HL-60 (cell line): ENCODE data around the gene ESCO1.

Source experiments
- DNase-seq, 2 experiments: peaks; one replicate each; pipeline ENCODE4 v3.0.0-alpha.2; 2010 to 2020; ENCODE audit warnings: low read depth in 1 of 2, low spot score in 1 of 2
- H3K27ac ChIP-seq: fragments of 250-450 bp; sonication (Bioruptor Pico); replicated peaks from 2 replicates; pipeline ENCODE4 v1.5.1; 2020; ENCODE audit warnings: mild to moderate bottlenecking, moderate library complexity
- H3K27me3 ChIP-seq: fragments of 250-450 bp; sonication (Bioruptor Pico); 2 replicates; pipeline ENCODE4 v1.5.1; 2021; ENCODE audit warnings: mild to moderate bottlenecking, moderate library complexity; ENCODE audit not compliant: insufficient read depth, poor library complexity, severe bottlenecking
- H3K4me3 ChIP-seq: replicated peaks from 2 replicates; pipeline ENCODE4 v1.5.1; 2011; ENCODE audit warnings: mild to moderate bottlenecking, control low read depth, low read length; ENCODE audit not compliant: insufficient read depth
- CTCF ChIP-seq: IDR thresholded peaks from one replicate; pipeline ENCODE4 v1.5.1; 2011; ENCODE audit warnings: low read length, control low read depth, inconsistent platforms; ENCODE audit not compliant: insufficient read depth
- GABPA ChIP-seq: IDR thresholded peaks from 2 replicates; pipeline ENCODE4 v1.6.1; 2012; ENCODE audit warnings: low read depth
- POLR2AphosphoS5 ChIP-seq: IDR thresholded peaks from 2 replicates; pipeline ENCODE4 v1.6.1; 2012; ENCODE audit warnings: low read depth
- SPI1 ChIP-seq: IDR thresholded peaks from 2 replicates; pipeline ENCODE4 v1.6.1; 2012; ENCODE audit warnings: low read depth, mild to moderate bottlenecking, borderline replicate concordance
- TF ChIP-seq, protein P1 (sequence below): IDR thresholded peaks from 2 replicates; pipeline ENCODE4 v1.6.1; 2012; ENCODE audit warnings: low read depth; ENCODE audit not compliant: insufficient replicate concordance

Gene ESCO1

DNA sequence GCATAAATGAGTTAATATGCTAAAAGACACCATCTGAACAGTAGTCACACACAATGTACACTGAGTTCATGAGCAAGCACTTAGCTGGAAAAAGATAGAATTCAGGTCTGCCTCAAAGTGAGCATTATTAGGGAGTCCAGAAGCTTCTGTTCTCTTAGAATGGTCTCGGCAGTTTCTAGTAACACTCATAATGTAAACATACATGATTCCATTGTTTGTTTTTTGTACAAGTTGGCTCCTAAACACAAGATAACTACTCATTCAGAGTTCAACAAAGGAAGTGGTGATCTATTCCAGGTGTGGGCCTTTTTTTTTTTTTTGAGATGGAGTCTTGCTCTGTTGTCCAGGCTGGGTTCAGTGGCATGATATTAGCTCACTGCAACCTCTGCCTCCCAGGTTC lies 66.2 kb downstream of the ESCO1 start:
- no peak for DNase-seq

DNA sequence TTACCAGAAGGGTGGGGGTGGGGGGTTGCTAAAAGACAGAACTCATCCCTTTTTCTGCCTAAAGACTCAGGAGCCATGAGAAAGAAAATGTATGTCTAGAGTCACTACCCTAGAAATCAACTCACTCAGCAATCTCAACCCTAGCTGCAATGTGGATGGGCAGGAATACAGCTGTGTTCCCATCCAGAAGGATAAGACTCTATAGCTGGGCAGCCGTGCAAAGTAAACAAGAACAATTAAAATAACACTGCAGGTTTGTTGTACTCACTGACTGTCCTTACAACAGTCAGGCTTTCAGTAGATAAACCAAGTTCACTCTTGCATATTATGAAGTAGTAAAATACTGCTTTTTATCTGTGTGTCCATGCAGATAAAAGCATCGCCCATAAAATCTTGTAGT lies 74.0 kb downstream of the ESCO1 start:
- H3K4me3 ChIP-seq = no peak overlapping the region
- no peak overlapping the region for H3K27ac ChIP-seq
- DNase-seq = no peak
- TF ChIP-seq SPI1 (no peak), POLR2AphosphoS5 (no peak), CTCF (no peak), GABPA (no peak)
- TF ChIP-seq, protein P1, sequence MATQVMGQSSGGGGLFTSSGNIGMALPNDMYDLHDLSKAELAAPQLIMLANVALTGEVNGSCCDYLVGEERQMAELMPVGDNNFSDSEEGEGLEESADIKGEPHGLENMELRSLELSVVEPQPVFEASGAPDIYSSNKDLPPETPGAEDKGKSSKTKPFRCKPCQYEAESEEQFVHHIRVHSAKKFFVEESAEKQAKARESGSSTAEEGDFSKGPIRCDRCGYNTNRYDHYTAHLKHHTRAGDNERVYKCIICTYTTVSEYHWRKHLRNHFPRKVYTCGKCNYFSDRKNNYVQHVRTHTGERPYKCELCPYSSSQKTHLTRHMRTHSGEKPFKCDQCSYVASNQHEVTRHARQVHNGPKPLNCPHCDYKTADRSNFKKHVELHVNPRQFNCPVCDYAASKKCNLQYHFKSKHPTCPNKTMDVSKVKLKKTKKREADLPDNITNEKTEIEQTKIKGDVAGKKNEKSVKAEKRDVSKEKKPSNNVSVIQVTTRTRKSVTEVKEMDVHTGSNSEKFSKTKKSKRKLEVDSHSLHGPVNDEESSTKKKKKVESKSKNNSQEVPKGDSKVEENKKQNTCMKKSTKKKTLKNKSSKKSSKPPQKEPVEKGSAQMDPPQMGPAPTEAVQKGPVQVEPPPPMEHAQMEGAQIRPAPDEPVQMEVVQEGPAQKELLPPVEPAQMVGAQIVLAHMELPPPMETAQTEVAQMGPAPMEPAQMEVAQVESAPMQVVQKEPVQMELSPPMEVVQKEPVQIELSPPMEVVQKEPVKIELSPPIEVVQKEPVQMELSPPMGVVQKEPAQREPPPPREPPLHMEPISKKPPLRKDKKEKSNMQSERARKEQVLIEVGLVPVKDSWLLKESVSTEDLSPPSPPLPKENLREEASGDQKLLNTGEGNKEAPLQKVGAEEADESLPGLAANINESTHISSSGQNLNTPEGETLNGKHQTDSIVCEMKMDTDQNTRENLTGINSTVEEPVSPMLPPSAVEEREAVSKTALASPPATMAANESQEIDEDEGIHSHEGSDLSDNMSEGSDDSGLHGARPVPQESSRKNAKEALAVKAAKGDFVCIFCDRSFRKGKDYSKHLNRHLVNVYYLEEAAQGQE = no peak
- H3K27me3 ChIP-seq = no peaks in the 10 kb centered on the region

More for the DNA sequence above, 66.2 kb downstream of the ESCO1 start:
- TF ChIP-seq GABPA (no peak), CTCF (no peak), SPI1 (no peak), POLR2AphosphoS5 (no peak)
- TF ChIP-seq, protein P1 = no peak
- Histone ChIP-seq H3K27me3 (no peaks in the 10 kb centered on the region), H3K4me3 (no peak overlapping the region), H3K27ac (no peak overlapping the region)

DNA sequence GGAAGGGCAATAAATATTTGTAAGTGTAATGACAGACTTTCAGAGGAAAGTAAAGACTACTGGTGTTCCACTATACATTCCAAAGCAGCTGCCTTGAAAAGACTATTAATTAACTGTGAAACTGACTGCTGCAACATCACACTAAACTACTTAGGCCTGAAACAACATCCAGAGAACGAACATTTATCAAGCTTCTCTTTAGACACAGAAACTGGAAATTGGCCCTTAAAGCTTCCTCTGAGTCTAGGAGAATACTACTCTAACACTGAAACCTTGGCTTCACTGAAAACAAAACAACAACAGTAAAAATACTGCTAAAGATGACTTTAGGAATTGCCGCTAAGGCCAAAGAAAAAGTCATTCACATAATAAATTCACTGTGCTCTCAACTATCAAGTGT lies 74.6 kb downstream of the ESCO1 start:
- no peak overlapping the region for H3K4me3 ChIP-seq
- TF ChIP-seq, protein P1 = no peak
- TF ChIP-seq POLR2AphosphoS5 = no peak
- TF ChIP-seq GABPA = no peak
- no peak for TF ChIP-seq CTCF
- no peak for TF ChIP-seq SPI1
- DNase-seq = no peak
- H3K27ac ChIP-seq = no peak overlapping the region
- H3K27me3 ChIP-seq = no peaks in the 10 kb centered on the region
